ENCODE measurements around the gene GMDS. TPM values are rescaled to one million over a fixed set of nuclear protein-coding genes. Genes with fewer than 3 reads are reported as not detected.

GMDS gene
- total RNA-seq, 3 donors from 2014 or later (not counting 1 experiment from before 2014, with no cell fraction given), result 23.6 to 31.0 (median 26.4) TPM

DNA sequence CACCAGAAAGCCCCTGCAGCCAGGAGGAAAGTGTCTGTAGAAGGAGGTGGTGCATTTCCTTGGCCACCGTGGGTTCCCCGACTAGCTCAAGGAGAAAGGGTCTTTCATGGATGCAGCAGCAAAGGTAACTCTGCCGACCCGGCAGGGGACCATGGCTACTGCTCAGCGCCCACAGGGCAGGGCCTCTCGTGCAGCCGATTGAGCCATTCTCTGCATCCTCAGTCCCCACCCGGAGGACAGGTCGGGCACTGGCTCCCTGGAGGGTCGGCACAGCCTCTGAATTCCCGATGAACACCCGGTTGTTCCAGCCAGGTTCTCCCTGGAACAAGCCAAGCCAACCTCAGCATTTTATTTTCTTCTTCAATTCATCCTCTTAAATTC, 659.7 kb downstream of the GMDS start:
- H3K27me3 ChIP-seq (ENCODE audit: control insufficient read depth, insufficient read depth, low read length), result no peaks in the 10 kb centered on the region
- no peaks in the 10 kb centered on the region for H3K9me3 ChIP-seq (ENCODE audit: control insufficient read depth, insufficient read depth, low read length)
- ATAC-seq (no peak), DNase-seq (no peak)
- H3K4me3 ChIP-seq (ENCODE audit: low read length), result no peak overlapping the region
- Mint-ChIP-seq H3K27ac (no peak overlapping the region), H3K4me1 (no peaks in the 10 kb centered on the region), H3K36me3 (no peaks in the 10 kb centered on the region), H3K9me3 (no peaks in the 10 kb centered on the region), H3K4me3 (no peak overlapping the region), H3K27me3 (ENCODE audit: low read depth in 2 of 2) (peaks cover 4 to 7% of the 10 kb centered on the region in 2 donors)
- H3K27ac ChIP-seq (ENCODE audit: low read length), result no peak overlapping the region
- TF ChIP-seq, protein P1, sequence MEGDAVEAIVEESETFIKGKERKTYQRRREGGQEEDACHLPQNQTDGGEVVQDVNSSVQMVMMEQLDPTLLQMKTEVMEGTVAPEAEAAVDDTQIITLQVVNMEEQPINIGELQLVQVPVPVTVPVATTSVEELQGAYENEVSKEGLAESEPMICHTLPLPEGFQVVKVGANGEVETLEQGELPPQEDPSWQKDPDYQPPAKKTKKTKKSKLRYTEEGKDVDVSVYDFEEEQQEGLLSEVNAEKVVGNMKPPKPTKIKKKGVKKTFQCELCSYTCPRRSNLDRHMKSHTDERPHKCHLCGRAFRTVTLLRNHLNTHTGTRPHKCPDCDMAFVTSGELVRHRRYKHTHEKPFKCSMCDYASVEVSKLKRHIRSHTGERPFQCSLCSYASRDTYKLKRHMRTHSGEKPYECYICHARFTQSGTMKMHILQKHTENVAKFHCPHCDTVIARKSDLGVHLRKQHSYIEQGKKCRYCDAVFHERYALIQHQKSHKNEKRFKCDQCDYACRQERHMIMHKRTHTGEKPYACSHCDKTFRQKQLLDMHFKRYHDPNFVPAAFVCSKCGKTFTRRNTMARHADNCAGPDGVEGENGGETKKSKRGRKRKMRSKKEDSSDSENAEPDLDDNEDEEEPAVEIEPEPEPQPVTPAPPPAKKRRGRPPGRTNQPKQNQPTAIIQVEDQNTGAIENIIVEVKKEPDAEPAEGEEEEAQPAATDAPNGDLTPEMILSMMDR (IDR thresholded peaks at IDR 0.05), result no peak
- H3K36me3 ChIP-seq (ENCODE audit: control insufficient read depth, insufficient read depth, low read length), result no peaks in the 10 kb centered on the region
- intact Hi-C loops (cut with micrococcal nuclease), result no loop called here
- no peaks in the 10 kb centered on the region for H3K4me1 ChIP-seq (ENCODE audit: control insufficient read depth, insufficient read depth, low read length)
- 92% methylated on average over 12 of the region's 12 CpGs for WGBS (ENCODE audit: insufficient coverage)

DNA sequence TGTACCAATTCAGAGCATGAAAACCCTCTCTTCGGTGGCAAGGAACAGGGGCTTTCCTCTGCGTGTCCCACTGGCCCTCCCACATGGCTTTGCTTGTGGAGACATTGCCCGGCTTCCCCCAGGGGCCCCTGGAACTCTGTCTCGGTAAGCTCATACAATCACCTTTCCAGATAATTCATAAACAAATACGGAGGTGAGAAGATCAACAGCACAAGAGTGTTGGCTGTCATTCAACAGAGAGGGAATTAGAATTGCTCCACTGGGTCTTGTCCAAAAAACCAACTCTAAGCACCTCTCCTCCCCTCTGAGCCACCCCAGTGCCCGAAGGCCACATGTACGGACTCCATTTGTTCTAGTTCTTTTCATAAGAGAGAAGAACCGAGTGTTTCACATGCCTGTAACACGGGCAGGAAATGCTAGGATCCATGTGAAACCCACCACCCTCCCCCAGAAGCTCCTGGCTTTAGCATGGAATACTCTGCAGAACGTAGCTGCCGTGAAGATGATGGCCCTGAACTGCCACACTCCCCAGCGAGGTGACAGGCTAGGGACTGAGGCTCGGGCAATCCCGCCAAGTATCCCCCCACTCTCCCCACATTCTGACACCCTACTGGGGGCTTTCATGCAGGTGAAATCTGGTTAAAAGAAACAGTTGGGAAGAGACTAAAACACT, 660.3 kb downstream of the GMDS start:
- Histone ChIP-seq H3K4me1 (ENCODE audit: control insufficient read depth, insufficient read depth, low read length) (no peaks in the 10 kb centered on the region), H3K4me3 (ENCODE audit: low read length) (no peak overlapping the region), H3K36me3 (ENCODE audit: control insufficient read depth, insufficient read depth, low read length) (no peaks in the 10 kb centered on the region), H3K9me3 (ENCODE audit: control insufficient read depth, insufficient read depth, low read length) (no peaks in the 10 kb centered on the region), H3K27me3 (ENCODE audit: control insufficient read depth, insufficient read depth, low read length) (no peaks in the 10 kb centered on the region), H3K27ac (ENCODE audit: low read length) (no peak overlapping the region)
- no peak for ATAC-seq
- no peak for DNase-seq
- H3K27me3 Mint-ChIP-seq (ENCODE audit: low read depth in 2 of 2), result peaks cover 4 to 6% of the 10 kb centered on the region in 2 donors
- H3K36me3 Mint-ChIP-seq, result no peaks in the 10 kb centered on the region
- H3K27ac Mint-ChIP-seq, result no peak overlapping the region
- intact Hi-C loops (cut with micrococcal nuclease), result no loop called here
- H3K9me3 Mint-ChIP-seq, result no peaks in the 10 kb centered on the region
- no peaks in the 10 kb centered on the region for H3K4me1 Mint-ChIP-seq
- no peak overlapping the region for H3K4me3 Mint-ChIP-seq
- 85% methylated on average over 14 of the region's 14 CpGs for WGBS (ENCODE audit: insufficient coverage)
- TF ChIP-seq, protein P1 (IDR thresholded peaks at IDR 0.05), result no peak

DNA sequence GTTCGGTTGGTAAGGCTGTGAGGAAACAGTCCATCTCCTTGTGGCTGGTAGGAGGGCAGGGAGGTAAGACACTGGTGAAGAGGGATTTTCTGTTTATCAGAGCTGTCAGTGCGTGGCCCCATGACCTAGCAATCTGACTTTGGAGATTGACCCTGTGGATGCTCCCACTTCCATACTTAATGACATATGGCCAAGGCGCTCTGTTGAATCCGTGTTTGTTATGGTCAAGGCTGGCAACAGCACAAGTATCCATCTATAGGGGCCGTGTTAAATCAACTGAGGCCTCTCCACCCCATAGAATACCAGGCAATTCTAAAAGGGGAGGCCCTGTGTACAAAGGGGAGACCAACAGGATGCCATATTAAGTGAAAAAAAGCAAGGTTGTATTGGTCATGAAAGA, 661.3 kb downstream of the GMDS start:
- Mint-ChIP-seq H3K4me1 (no peaks in the 10 kb centered on the region), H3K4me3 (no peak overlapping the region), H3K27ac (no peak overlapping the region), H3K9me3 (no peaks in the 10 kb centered on the region), H3K36me3 (no peaks in the 10 kb centered on the region), H3K27me3 (ENCODE audit: low read depth in 2 of 2) (peaks cover 0 to 5% of the 10 kb centered on the region in 2 donors)
- no peaks in the 10 kb centered on the region for H3K36me3 ChIP-seq (ENCODE audit: control insufficient read depth, insufficient read depth, low read length)
- H3K4me1 ChIP-seq (ENCODE audit: control insufficient read depth, insufficient read depth, low read length), result no peaks in the 10 kb centered on the region
- ATAC-seq (no peak), DNase-seq (no peak)
- no peak overlapping the region for H3K27ac ChIP-seq (ENCODE audit: low read length)
- TF ChIP-seq, protein P1 (IDR thresholded peaks at IDR 0.05), result no peak
- H3K9me3 ChIP-seq (ENCODE audit: control insufficient read depth, insufficient read depth, low read length), result no peaks in the 10 kb centered on the region
- WGBS (ENCODE audit: insufficient coverage), result 88% methylated on average over 5 of the region's 5 CpGs
- intact Hi-C loops (cut with micrococcal nuclease), result no loop called here
- H3K27me3 ChIP-seq (ENCODE audit: control insufficient read depth, insufficient read depth, low read length), result no peaks in the 10 kb centered on the region
- no peak overlapping the region for H3K4me3 ChIP-seq (ENCODE audit: low read length)
